Stimulated activated CD4-positive, alpha-beta T cell treated with anti-CD3 and anti-CD28 coated beads, Interleukin-4, amount 100 ng/mL, for 4 hours (primary cell): ENCODE data around the gene TEX264.
A peak's percentile ranks its signal among the peaks of the same experiment; 100 is the strongest.

ENCODE experiments used
- DNase-seq, 2 experiments: peaks; one replicate each; pipeline ENCODE4 v3.0.0-alpha.2; 2020

TEX264 gene

GRCh38 chr3:51702156-51702555 is 31.1 kb downstream of the TEX264 start:
- no peak for DNase-seq

- DNase-seq, result no peak
Measured at GRCh38 chr3:51703068-51703760, 32.2 kb downstream of the TEX264 start.

GRCh38 chr3:51703761-51704510 is 32.9 kb downstream of the TEX264 start:
- DNase-seq, result no peak

GRCh38 chr3:51704511-51704950 is 33.5 kb downstream of the TEX264 start:
- DNase-seq, result no peak

GRCh38 chr3:51705276-51706020 is 34.4 kb downstream of the TEX264 start:
- no peak for DNase-seq

GRCh38 chr3:51706021-51706485 is 35.0 kb downstream of the TEX264 start:
- no peak for DNase-seq

GRCh38 chr3:51706788-51707731 is 36.0 kb downstream of the TEX264 start, which contains the start of gene GRM2:
Gene GRM2 (plus strand): TSS chr3:51707068. CDS start chr3:51708984, 1,916 bp downstream.
- peak in 1 of 2 experiments; percentile 21 for DNase-seq

- DNase-seq, result no peak
Measured at GRCh38 chr3:51708216-51708845, 37.3 kb downstream of the TEX264 start.

- DNase-seq, result no peak
Measured at GRCh38 chr3:51709004-51709420, 38.0 kb downstream of the TEX264 start.

- no peak for DNase-seq
Measured at GRCh38 chr3:51709675-51710074, 38.6 kb downstream of the TEX264 start.

- DNase-seq, result no peak
Measured at GRCh38 chr3:51710631-51711351, 39.7 kb downstream of the TEX264 start.

- DNase-seq, result no peak
Measured at GRCh38 chr3:51711352-51712037, 40.4 kb downstream of the TEX264 start.

- DNase-seq, result no peak
Measured at GRCh38 chr3:51712038-51712420, 41.0 kb downstream of the TEX264 start.

- DNase-seq, result no peak
Measured at GRCh38 chr3:51712511-51712931, 41.5 kb downstream of the TEX264 start.

GRCh38 chr3:51712963-51713362 is 41.9 kb downstream of the TEX264 start:
- DNase-seq, result no peak

- DNase-seq, result no peak
Measured at GRCh38 chr3:51715231-51715976, 44.4 kb downstream of the TEX264 start.

GRCh38 chr3:51715977-51716294 is 44.9 kb downstream of the TEX264 start:
- DNase-seq, result no peak

GRCh38 chr3:51716805-51717204 is 45.8 kb downstream of the TEX264 start:
- DNase-seq, result no peak

- no peak for DNase-seq
Measured at GRCh38 chr3:51717446-51717845, 46.4 kb downstream of the TEX264 start.

- DNase-seq, result no peak
Measured at GRCh38 chr3:51717947-51718346, 46.9 kb downstream of the TEX264 start.
